ENCODE results near the gene INPP5A. TPM values are rescaled to one million over a fixed set of nuclear protein-coding genes. Genes with fewer than 3 reads are reported as not detected.
"Not testable (repeated sequence)": the region's sequence is repeated elsewhere in the genome, so short reads cannot be mapped to it uniquely, and the experiment has no call there.

INPP5A gene
- total RNA-seq, 1 experiment from 2014 or later: 44.5 TPM

DNA sequence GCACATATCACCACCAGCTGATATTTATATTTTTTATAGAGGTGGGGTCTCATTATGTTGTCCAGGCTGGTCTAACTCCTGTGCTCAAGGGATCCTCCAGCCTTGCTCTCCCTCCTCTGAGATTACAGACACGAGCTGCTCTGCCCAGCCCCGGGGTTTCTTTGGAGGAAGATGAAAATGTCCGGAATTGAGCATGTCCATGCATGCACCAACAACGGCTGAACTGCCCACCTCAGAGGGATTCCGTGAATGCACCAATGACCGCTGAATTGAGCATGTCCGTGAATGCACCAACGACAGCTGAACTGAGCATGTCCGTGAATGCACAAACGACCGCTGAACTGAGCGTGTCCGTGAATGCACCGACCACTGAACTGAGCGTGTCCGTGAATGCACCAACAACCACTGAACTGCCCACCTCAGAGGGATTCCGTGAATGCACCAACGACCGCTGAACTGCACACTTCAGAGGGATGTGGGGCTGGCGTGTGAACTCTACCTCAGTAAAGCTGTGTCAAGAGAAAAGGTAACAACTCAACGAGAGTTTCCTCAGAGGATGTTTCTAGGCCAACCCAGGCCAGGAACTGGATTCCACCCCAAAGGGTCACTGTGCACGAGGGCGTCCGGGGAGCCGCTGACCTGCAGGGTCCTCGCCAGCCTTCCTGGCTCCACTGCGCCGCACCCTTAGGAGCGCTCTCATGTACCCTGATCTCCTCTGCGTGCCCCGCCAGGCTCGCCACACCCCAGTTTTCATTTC is 34.9 kb upstream of the INPP5A start:
- Histone ChIP-seq H3K9me3 (no peaks in the 10 kb centered on the region), H3K27me3 (replicated peaks; ENCODE audit: control insufficient read depth, insufficient read depth, low read length) (no peaks in the 10 kb centered on the region), H3K4me1 (no peaks in the 10 kb centered on the region), H3K4me3 (ENCODE audit: low read depth, low read length) (no peak overlapping the region), H3K36me3 (ENCODE audit: control insufficient read depth, insufficient read depth, low read length) (no peaks in the 10 kb centered on the region)
- TF ChIP-seq, protein P1, sequence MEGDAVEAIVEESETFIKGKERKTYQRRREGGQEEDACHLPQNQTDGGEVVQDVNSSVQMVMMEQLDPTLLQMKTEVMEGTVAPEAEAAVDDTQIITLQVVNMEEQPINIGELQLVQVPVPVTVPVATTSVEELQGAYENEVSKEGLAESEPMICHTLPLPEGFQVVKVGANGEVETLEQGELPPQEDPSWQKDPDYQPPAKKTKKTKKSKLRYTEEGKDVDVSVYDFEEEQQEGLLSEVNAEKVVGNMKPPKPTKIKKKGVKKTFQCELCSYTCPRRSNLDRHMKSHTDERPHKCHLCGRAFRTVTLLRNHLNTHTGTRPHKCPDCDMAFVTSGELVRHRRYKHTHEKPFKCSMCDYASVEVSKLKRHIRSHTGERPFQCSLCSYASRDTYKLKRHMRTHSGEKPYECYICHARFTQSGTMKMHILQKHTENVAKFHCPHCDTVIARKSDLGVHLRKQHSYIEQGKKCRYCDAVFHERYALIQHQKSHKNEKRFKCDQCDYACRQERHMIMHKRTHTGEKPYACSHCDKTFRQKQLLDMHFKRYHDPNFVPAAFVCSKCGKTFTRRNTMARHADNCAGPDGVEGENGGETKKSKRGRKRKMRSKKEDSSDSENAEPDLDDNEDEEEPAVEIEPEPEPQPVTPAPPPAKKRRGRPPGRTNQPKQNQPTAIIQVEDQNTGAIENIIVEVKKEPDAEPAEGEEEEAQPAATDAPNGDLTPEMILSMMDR (IDR thresholded peaks at IDR 0.05; ENCODE audit: insufficient read depth in 1 of 2, low read depth in 1 of 2, low read length in 1 of 2, severe bottlenecking in 1 of 2, unreplicated experiment in 1 of 2): no peak
- BruUV-seq (replicated peaks): no TSS peak
- H3K27me3 Mint-ChIP-seq (ENCODE audit: insufficient read depth, unreplicated experiment): peaks cover 6% of the 10 kb centered on the region
- no peaks in the 10 kb centered on the region for H3K9me3 Mint-ChIP-seq (ENCODE audit: unreplicated experiment)
- no peak overlapping the region for H3K4me3 Mint-ChIP-seq (ENCODE audit: unreplicated experiment)
- H3K4me1 Mint-ChIP-seq (ENCODE audit: low read depth, unreplicated experiment): no peaks in the 10 kb centered on the region
- intact Hi-C loops (cut with micrococcal nuclease; ENCODE audit: unreplicated experiment): no loop called here
- DNase-seq: no peak
- ChIA-PET POLR2A (no interaction called here), CTCF (no interaction called here)
- H3K27ac Mint-ChIP-seq (ENCODE audit: unreplicated experiment): no peak overlapping the region
- no peaks in the 10 kb centered on the region for H3K36me3 Mint-ChIP-seq (ENCODE audit: insufficient read depth, unreplicated experiment)

GRCh38 chr10:132503581-132504421 is 33.8 kb upstream of the INPP5A start:
- Mint-ChIP-seq H3K36me3 (ENCODE audit: insufficient read depth, unreplicated experiment) (no peaks in the 10 kb centered on the region), H3K4me3 (ENCODE audit: unreplicated experiment) (no peak overlapping the region), H3K27me3 (ENCODE audit: insufficient read depth, unreplicated experiment) (peaks cover 4% of the 10 kb centered on the region), H3K4me1 (ENCODE audit: low read depth, unreplicated experiment) (no peaks in the 10 kb centered on the region), H3K9me3 (ENCODE audit: unreplicated experiment) (no peaks in the 10 kb centered on the region), H3K27ac (ENCODE audit: unreplicated experiment) (no peak overlapping the region)
- H3K4me3 ChIP-seq (ENCODE audit: low read depth, low read length): no peak overlapping the region
- CTCF ChIA-PET: no interaction called here
- no peaks in the 10 kb centered on the region for H3K36me3 ChIP-seq (ENCODE audit: control insufficient read depth, insufficient read depth, low read length)
- BruUV-seq (replicated peaks): no TSS peak
- H3K27me3 ChIP-seq (replicated peaks; ENCODE audit: control insufficient read depth, insufficient read depth, low read length): no peaks in the 10 kb centered on the region
- H3K9me3 ChIP-seq: no peaks in the 10 kb centered on the region
- no peaks in the 10 kb centered on the region for H3K4me1 ChIP-seq
- intact Hi-C loops (cut with micrococcal nuclease; ENCODE audit: unreplicated experiment): no loop called here
- POLR2A ChIA-PET: no interaction called here
- TF ChIP-seq, protein P1 (IDR thresholded peaks at IDR 0.05; ENCODE audit: insufficient read depth in 1 of 2, low read depth in 1 of 2, low read length in 1 of 2, severe bottlenecking in 1 of 2, unreplicated experiment in 1 of 2): no peak
- no peak for DNase-seq

GRCh38 chr10:132504501-132505272 is 32.9 kb upstream of the INPP5A start:
- Mint-ChIP-seq H3K4me3 (ENCODE audit: unreplicated experiment) (no peak overlapping the region), H3K9me3 (ENCODE audit: unreplicated experiment) (no peaks in the 10 kb centered on the region), H3K4me1 (ENCODE audit: low read depth, unreplicated experiment) (no peaks in the 10 kb centered on the region), H3K27ac (ENCODE audit: unreplicated experiment) (no peak overlapping the region), H3K27me3 (ENCODE audit: insufficient read depth, unreplicated experiment) (peaks cover 4% of the 10 kb centered on the region), H3K36me3 (ENCODE audit: insufficient read depth, unreplicated experiment) (no peaks in the 10 kb centered on the region)
- intact Hi-C loops (cut with micrococcal nuclease; ENCODE audit: unreplicated experiment): no loop called here
- H3K4me3 ChIP-seq (ENCODE audit: low read depth, low read length): no peak overlapping the region
- H3K4me1 ChIP-seq: no peaks in the 10 kb centered on the region
- TF ChIP-seq, protein P1 (IDR thresholded peaks at IDR 0.05; ENCODE audit: insufficient read depth in 1 of 2, low read depth in 1 of 2, low read length in 1 of 2, severe bottlenecking in 1 of 2, unreplicated experiment in 1 of 2): no peak
- ChIA-PET CTCF (no interaction called here), POLR2A (no interaction called here)
- H3K27me3 ChIP-seq (replicated peaks; ENCODE audit: control insufficient read depth, insufficient read depth, low read length): no peaks in the 10 kb centered on the region
- BruUV-seq (replicated peaks): no TSS peak
- H3K36me3 ChIP-seq (ENCODE audit: control insufficient read depth, insufficient read depth, low read length): no peaks in the 10 kb centered on the region
- H3K9me3 ChIP-seq: no peaks in the 10 kb centered on the region
- DNase-seq: no peak

- H3K4me1 ChIP-seq; H3K9me3 Mint-ChIP-seq (ENCODE audit: unreplicated experiment); CTCF ChIA-PET; H3K9me3 ChIP-seq; BruUV-seq (replicated peaks); H3K27me3 ChIP-seq (replicated peaks; ENCODE audit: control insufficient read depth, insufficient read depth, low read length); H3K4me3 ChIP-seq (ENCODE audit: low read depth, low read length); POLR2A ChIA-PET; H3K36me3 ChIP-seq (ENCODE audit: control insufficient read depth, insufficient read depth, low read length); H3K27me3 Mint-ChIP-seq (ENCODE audit: insufficient read depth, unreplicated experiment); H3K27ac Mint-ChIP-seq (ENCODE audit: unreplicated experiment); H3K36me3 Mint-ChIP-seq (ENCODE audit: insufficient read depth, unreplicated experiment); H3K4me1 Mint-ChIP-seq (ENCODE audit: low read depth, unreplicated experiment); intact Hi-C loops (cut with micrococcal nuclease; ENCODE audit: unreplicated experiment); H3K4me3 Mint-ChIP-seq (ENCODE audit: unreplicated experiment); DNase-seq: not testable (repeated sequence)
Measured at GRCh38 chr10:132505546-132505945, 32.0 kb upstream of the INPP5A start.
